Measurements from ENCODE around the gene SYNE2.

Gene SYNE2

DNA sequence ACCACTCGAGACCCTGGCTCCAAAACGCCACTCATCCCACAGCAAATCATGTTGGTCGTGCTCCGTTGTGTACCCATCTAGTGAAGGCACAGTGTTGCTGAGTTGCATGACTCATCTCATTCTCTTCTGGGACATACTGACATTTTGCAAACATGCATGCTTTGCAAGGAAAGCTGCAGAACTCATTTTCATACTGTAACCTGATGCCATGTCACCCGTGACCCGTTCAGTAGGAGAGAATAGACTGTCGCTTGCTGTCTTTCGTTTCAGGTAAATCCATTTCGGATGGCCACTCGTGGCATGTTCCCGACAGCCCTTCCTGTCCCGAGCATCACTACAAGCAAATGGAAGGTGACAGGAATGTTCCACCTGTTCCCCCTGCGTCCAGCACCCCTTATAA, 363.2 kb downstream of the SYNE2 start:
- no peaks in the 10 kb centered on the region for H3K4me1 Mint-ChIP-seq
- H3K27me3 Mint-ChIP-seq: no peaks in the 10 kb centered on the region
- no peak for DNase-seq
- H3K4me3 Mint-ChIP-seq: no peak overlapping the region
- ATAC-seq: no peak
- H3K9me3 Mint-ChIP-seq: no peaks in the 10 kb centered on the region
- H3K27ac Mint-ChIP-seq: no peak overlapping the region

DNA sequence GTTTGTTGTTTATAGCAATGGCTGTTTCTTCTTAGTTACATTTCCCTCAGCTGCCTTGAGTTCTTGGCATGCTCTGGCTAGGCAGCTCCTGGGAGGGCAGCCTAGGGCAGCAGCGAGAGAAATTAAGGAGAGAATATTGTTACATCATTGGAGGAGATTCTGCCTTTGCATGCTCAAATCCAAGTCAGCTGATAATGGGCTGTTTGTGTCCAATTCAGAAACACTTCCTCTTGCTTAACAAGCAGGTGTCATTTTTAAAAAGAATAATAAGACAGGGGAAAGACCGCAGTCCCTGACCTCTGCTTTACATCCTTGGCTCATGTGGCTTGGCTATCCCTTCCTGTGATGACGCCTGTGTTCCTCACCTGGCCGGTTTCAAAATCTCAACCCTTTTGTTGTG, 364.5 kb downstream of the SYNE2 start:
- Mint-ChIP-seq H3K4me3 (no peak overlapping the region), H3K9me3 (no peaks in the 10 kb centered on the region), H3K4me1 (no peaks in the 10 kb centered on the region), H3K27ac (peak overlapping the region in 1 of 2 donors; percentile 15), H3K27me3 (no peaks in the 10 kb centered on the region)
- DNase-seq (no peak), ATAC-seq (no peak)

DNA sequence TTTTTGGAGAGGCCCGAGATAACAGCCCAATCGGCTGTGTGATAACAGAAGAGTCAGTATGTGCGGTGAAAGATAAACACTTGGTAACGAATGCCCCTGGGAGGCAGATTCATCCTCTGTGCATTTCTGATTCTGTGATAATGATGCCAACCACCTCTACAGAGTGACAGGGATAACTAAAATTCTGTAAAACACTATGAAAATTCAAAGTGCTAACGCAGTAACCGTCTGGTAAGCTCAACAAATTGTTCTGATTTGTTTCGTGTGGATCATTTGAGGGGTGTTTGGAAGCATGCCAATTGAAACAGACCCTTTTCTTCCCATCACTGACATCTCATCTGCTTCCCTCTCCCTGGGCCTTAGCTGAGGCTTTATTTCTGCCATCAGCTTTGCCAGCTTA, 365.0 kb downstream of the SYNE2 start:
- Mint-ChIP-seq H3K27me3 (no peaks in the 10 kb centered on the region), H3K27ac (no peak overlapping the region), H3K4me1 (no peaks in the 10 kb centered on the region), H3K9me3 (no peaks in the 10 kb centered on the region), H3K4me3 (no peak overlapping the region)
- ATAC-seq (no peak), DNase-seq (no peak)

DNA sequence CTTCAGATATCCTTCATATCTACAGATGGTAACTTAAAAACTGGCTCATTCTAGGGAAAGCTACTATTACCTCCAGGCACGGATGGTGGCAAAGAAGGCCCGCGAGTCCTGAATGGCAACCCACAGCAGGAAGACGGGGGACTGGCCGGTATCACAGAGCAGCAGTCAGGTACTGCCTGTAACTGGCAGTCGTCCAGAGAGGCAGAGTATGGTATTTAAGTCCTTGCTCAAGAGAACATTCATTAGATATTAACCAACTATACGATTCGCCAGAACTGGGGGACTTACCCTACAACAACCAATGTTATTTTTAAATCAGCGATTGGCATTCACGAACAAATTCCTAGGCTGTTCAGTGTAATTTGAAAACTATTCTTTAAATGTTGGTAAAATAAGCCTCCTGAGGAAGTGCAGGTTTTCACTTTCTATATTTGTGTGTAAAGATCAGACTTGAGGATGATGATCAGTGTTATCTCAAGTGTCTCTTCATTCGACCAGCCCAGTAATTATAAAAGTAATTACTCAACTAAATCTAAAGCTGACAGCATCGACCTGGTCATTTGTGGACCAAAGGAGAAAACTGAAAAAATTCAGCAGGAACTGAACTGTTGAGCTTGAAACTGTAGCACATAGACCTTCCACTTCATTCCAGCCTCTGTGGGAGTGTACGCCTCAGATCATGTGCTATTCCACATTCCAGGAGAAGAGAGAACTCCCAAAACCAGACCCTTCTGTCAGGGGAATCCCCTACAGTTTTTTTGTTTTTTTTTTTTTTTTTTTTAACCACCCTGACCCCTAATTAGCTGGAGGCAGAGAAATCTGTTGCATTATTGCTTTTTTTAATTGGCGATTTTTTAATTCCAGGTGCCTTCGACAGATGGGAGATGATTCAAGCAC, 365.8 kb downstream of the SYNE2 start:
- Mint-ChIP-seq H3K27me3 (no peaks in the 10 kb centered on the region), H3K27ac (no peak overlapping the region), H3K4me3 (no peak overlapping the region), H3K9me3 (no peaks in the 10 kb centered on the region), H3K4me1 (no peaks in the 10 kb centered on the region)
- DNase-seq (no peak), ATAC-seq (no peak)

DNA sequence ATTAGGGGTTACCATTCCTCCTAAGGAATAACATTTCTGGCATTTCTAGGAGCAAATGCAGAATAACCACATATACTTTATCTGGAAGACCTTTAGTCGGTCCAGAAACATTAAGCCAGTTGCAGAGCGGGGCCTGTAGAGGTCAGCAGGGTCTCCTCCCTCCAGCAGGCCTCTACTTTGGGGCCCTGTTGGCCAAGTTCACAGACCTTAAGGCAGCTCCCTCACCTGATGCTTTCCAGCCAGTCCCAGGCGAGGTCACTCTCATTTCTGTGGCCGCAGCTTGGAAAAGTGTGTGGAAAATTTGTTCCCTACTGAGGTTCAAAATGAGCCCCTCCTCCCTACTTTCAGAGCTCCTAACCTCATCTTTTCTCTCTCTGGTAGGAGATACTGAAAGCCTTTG, 367.3 kb downstream of the SYNE2 start:
- ATAC-seq (no peak), DNase-seq (no peak)
- Mint-ChIP-seq H3K4me1 (no peaks in the 10 kb centered on the region), H3K9me3 (no peaks in the 10 kb centered on the region), H3K27ac (peak overlapping the region in 1 of 2 donors; percentile 13), H3K27me3 (no peaks in the 10 kb centered on the region), H3K4me3 (no peak overlapping the region)

DNA sequence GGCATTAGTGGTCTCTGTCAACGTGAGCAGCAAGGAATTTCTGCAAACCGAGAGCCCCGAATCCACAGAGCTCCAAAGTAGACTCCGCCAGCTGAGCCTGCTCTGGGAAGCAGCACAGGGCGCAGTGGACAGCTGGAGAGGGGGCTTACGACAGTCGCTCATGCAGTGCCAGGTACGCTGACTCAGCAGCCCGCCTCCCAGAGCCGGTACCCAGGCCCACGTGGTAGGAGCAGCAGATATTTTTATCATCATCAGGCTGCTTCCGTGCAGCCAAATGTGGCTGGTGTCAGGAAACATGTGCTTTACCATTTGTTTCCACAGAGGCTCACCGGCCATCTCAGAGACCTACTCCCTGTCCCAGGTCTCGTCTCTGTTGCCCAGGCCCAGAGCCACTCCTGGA, 367.7 kb downstream of the SYNE2 start:
- peak overlapping the region; percentile 13 to 42 for H3K27ac Mint-ChIP-seq
- DNase-seq (no peak), ATAC-seq (no peak)
- no peaks in the 10 kb centered on the region for H3K4me1 Mint-ChIP-seq
- no peak overlapping the region for H3K4me3 Mint-ChIP-seq
- H3K9me3 Mint-ChIP-seq: no peaks in the 10 kb centered on the region
- H3K27me3 Mint-ChIP-seq: no peaks in the 10 kb centered on the region

DNA sequence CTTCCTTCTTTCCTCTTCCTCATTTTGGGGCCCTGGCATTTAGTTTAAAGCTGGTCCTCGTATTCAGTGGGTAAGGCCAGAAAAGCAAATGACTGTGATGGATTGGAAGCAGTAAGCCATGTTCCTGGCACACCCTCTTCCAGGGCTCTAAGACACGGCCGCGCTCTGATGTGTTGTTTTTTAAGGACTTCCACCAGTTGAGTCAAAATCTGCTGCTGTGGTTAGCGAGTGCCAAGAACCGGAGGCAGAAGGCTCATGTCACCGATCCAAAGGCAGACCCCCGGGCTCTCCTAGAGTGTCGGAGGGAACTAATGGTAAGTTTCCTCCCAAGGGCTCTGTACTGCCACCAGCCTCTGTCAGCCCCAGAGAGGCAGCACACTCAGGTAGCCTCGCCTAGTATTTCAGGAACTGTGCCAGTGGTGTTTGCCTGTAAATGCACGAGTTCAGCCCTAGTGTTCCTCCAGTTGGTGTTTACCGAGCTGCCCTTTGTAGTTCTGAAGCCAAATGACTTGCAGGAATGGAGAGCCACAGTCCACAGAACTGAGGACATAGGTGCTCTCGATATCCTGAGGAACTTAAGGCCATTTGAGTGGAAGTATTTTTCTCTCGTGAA, 368.7 kb downstream of the SYNE2 start:
- Mint-ChIP-seq H3K4me1 (no peaks in the 10 kb centered on the region), H3K27me3 (no peaks in the 10 kb centered on the region), H3K27ac (no peak overlapping the region), H3K4me3 (no peak overlapping the region), H3K9me3 (no peaks in the 10 kb centered on the region)
- no peak for ATAC-seq
- no peak for DNase-seq

DNA sequence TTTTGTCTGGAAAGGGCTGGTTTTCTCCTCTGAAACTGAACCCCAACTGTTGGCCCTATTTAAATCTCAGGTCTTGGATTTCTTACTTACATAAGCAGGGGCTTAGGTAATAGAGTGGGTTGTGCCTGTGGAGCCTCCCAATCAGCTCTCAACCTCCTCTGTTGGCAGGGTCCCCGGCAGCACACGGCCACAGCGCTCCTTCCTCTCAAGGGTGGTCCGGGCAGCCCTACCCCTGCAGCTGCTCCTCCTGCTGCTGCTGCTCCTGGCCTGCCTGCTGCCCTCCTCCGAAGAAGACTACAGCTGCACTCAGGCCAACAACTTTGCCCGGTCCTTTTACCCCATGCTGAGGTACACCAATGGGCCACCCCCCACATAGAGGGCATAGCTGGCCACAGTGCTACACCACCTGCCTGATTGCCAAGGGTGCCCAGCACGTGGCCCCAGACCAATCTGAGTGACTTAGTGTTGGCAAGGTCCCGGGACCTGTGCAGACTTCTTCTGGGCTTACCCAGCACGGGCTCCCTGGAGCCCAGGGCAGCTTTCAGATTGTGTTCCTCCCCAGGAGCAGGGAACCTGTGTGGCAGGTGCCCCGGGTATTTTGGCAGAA, 372.4 kb downstream of the SYNE2 start:
- Mint-ChIP-seq H3K4me1 (no peaks in the 10 kb centered on the region), H3K4me3 (no peak overlapping the region), H3K27ac (no peak overlapping the region), H3K9me3 (no peaks in the 10 kb centered on the region), H3K27me3 (no peaks in the 10 kb centered on the region)
- DNase-seq (no peak), ATAC-seq (no peak)

DNA sequence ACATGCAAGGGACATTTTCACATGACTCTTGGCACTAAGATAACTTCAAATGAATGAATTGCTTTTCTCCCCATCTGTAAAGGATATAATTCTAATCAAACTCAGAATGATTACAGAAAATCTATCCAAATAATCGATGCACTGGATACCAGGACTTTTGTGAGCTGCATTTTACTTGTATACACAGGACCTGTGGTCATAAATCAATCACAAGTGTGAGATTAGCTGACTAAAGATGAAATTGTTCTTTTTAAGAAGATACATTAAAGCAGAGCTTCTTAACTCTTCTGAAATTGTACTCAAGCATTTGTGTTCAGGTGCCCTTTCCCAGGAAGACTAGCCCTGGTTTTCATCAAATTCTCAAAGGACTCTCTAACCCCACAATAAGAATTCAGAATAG, 375.1 kb downstream of the SYNE2 start:
- H3K4me3 Mint-ChIP-seq: no peak overlapping the region
- H3K27ac Mint-ChIP-seq: no peak overlapping the region
- no peak for DNase-seq
- no peaks in the 10 kb centered on the region for H3K27me3 Mint-ChIP-seq
- no peaks in the 10 kb centered on the region for H3K9me3 Mint-ChIP-seq
- H3K4me1 Mint-ChIP-seq: peaks cover 12% of the 10 kb centered on the region
- no peak for ATAC-seq

DNA sequence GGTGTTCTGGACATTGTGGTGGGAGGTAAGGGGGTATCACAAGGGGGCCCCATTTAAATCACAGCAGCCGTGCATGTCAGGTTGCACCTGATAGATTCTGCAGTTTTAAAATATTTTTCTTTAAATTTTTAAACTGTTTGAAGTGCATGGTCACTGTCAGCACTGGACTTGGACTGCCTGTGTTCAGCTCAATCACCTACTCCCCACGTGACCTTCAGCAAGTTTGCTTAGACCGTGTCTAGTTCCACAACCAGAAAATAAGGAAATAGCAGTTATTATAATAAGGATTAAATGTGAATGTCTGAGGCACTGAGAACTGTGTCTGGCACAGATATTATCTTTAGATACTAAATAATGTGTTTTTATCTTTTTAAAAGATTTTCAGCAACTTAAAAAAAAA, 376.7 kb downstream of the SYNE2 start:
- H3K9me3 Mint-ChIP-seq: no peaks in the 10 kb centered on the region
- ATAC-seq: no peak
- H3K27me3 Mint-ChIP-seq: no peaks in the 10 kb centered on the region
- DNase-seq: no peak
- no peak overlapping the region for H3K4me3 Mint-ChIP-seq
- no peak overlapping the region for H3K27ac Mint-ChIP-seq
- peaks cover 20% of the 10 kb centered on the region for H3K4me1 Mint-ChIP-seq

DNA sequence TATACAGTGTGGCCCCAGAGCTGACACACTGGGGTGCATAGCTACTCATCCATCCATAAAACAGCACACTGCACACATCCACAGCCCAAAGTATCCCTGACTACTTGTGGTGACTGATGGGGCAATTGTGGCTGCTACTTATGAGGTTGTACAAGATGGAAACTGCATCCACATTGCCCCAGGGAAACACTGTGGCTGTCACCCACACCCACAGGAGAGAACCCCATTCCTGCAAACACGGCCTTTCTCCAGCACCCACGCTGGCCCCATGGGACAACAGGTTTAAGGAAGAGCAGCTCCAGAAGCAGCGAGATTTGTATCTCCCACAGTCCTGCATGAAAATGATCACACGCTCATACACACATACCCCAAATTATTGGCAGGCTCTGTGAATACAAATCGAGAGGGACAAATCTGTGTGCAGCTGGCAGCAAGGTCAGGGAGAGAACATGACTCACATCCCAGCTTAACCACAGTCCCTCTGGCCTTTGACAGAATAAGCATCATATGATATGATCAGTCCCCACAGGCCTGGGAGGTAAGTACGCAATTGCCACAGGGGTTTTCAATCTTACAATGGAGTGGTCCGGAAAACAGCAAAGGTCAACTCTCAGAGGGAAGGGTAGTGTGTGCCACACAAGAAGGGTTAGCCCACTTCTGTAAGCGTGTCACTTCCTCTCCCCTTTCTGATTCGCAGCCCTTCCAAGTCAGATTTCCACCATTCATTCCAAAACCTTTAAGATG, 379.5 kb downstream of the SYNE2 start:
- H3K4me1 Mint-ChIP-seq: peaks cover 20% of the 10 kb centered on the region

DNA sequence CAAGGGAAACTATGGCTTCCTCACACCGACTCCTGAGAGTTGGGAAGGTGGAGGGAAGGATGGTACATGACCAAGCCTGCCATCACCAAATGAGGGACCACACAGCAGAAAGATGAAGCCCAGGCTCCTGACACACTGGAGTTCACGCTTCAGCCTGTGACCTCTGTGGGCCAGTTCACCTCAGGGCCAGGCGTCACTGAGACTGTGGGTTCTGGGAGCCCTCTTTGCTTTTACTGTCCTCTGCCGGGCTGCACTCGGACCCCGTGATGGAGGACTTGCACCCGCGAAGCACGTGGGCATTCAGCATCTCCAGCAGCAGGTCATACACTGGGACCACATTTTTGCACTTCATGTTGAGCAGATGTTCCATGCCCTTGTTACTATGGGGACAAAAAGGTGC, 380.1 kb downstream of the SYNE2 start:
- H3K9me3 Mint-ChIP-seq: no peaks in the 10 kb centered on the region
- no peak overlapping the region for H3K27ac Mint-ChIP-seq
- peaks cover 20% of the 10 kb centered on the region for H3K4me1 Mint-ChIP-seq
- ATAC-seq (no peak), DNase-seq (peak in 1 of 2 donors; percentile 16)
- H3K4me3 Mint-ChIP-seq: no peak overlapping the region
- H3K27me3 Mint-ChIP-seq: no peaks in the 10 kb centered on the region

More for the DNA sequence above, 379.5 kb downstream of the SYNE2 start:
- H3K27me3 Mint-ChIP-seq: no peaks in the 10 kb centered on the region
- peak overlapping the region; percentile 8 to 44 for H3K27ac Mint-ChIP-seq
- no peaks in the 10 kb centered on the region for H3K9me3 Mint-ChIP-seq
- peak overlapping the region; percentile 14 to 30 for H3K4me3 Mint-ChIP-seq
- DNase-seq (peak; percentile 43 to 80), ATAC-seq (peak; percentile 93)

DNA sequence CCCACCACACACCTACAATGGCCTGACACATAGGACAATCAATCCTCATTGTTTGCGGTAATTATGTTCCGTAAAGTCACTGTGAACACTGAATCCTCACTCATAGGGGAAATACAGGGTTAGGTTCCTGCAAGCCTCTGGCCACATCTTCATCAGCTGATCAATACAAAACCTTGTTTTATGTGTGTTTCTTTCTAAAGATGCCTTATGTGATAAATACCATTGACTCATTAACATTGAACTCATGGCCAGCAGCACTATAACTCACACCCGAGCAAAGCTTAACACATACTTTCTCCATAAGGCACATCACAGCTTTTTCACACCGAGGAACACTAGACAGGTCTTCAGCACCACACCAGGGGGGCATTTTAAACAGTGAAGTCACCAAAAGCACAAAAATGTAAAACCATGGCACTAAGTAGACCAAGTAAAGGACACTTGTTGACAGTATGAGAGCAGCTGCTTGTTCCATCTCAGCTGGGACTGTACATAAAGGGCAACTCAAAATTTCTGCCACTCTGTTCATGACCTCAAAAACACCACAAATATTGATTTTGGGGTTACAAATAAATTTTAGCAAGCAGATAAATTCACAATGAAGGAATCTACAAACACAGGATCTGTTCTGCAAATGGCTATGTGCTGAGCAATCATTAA, 380.9 kb downstream of the SYNE2 start:
- no peak for DNase-seq
- H3K4me3 Mint-ChIP-seq: no peak overlapping the region

DNA sequence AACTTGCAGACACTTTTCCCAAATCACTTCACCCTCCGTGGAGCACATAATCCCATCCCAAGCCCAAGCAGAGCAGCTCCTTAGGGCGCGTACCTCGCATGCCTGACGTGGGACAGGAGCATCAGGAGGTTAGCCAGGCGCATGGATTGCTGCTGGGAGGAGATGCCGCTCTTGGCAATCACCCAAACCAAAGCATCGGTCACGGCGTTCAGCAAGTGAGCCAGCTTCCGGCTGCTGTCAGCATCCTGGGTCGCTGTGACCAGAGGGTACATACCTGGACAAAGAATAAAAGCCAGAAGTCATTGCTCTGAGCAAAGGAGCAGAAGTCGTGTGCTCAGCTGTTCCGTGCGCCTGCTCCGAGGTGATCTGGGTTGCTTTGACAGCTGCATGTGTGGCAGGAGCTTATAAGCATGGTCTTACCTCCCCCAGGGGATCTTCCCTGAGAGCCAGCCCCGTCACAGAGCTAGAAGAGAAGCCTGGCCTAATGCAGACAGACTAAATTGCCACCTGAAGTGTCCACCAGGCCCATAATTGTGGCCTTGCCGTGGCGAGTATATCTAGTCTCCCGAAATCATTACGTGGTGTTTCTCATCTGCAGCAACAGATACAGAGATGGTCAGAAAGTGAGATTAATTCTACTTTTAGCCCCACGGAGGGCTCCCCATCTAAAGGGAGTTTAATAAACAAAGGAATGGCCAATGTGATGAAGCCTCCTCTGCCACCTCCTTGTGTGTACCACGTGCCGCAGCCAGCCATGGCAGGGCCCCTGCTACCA, 382.3 kb downstream of the SYNE2 start:
- H3K9me3 Mint-ChIP-seq: no peaks in the 10 kb centered on the region
- peak overlapping the region in 1 of 2 donors; percentile 24 for H3K27ac Mint-ChIP-seq
- ATAC-seq: no peak
- peaks cover 20% of the 10 kb centered on the region for H3K4me1 Mint-ChIP-seq
- no peak for DNase-seq
- no peak overlapping the region for H3K4me3 Mint-ChIP-seq
- peaks cover 10% of the 10 kb centered on the region for H3K27me3 Mint-ChIP-seq

More for the DNA sequence above, 380.9 kb downstream of the SYNE2 start:
- Mint-ChIP-seq H3K27ac (peak overlapping the region in 1 of 2 donors; percentile 62), H3K27me3 (peaks cover 4% of the 10 kb centered on the region), H3K9me3 (no peaks in the 10 kb centered on the region), H3K4me1 (peaks cover 20% of the 10 kb centered on the region)
- no peak for ATAC-seq

Measured in stimulated activated naive CD8-positive, alpha-beta T cell treated with anti-CD3 and anti-CD28 coated beads, Interleukin-15, amount 100 ng/mL, for 72 hours (primary cell).